Stimulated activated memory B cell treated with anti-CD40 and anti-IgM and Interleukin-4, amounts not matched to agents 10 μg/mL and 1 μg/mL and 100 μg/mL, for 72 hours (primary cell): Measurements from ENCODE around the gene KLK13.

Source experiments
- ATAC-seq: fragments of 150-1000 bp; cut with Tn5 transposase; 2 replicates; pipeline ENCODE4 v1.10.0; 2021
- H3K27ac Mint-ChIP-seq: one replicate; pipeline ENCODE4 v1.8.0; 2022; ENCODE audit warnings: mild to moderate bottlenecking, mixed read lengths
- H3K27me3 Mint-ChIP-seq: one replicate; pipeline ENCODE4 v1.8.0; 2022; ENCODE audit warnings: mixed read lengths
- H3K36me3 Mint-ChIP-seq: one replicate; pipeline ENCODE4 v1.8.0; 2022; ENCODE audit warnings: mixed read lengths
- H3K4me1 Mint-ChIP-seq: one replicate; pipeline ENCODE4 v1.8.0; 2022; ENCODE audit warnings: mixed read lengths
- H3K4me3 Mint-ChIP-seq: one replicate; pipeline ENCODE4 v1.8.0; 2022; ENCODE audit warnings: mild to moderate bottlenecking, moderate library complexity, mixed read lengths
- H3K9me3 Mint-ChIP-seq: one replicate; pipeline ENCODE4 v1.8.0; 2022; ENCODE audit warnings: mixed read lengths

Gene KLK13

GRCh38 chr19:51064534-51065220, at the start of gene KLK13:
TSS of gene KLK13 (minus strand) at chr19:51065092. CDS start at chr19:51065067, 25 bp downstream.
- Mint-ChIP-seq H3K9me3 (peaks cover 26% of the 10 kb centered on the region), H3K27ac (no peak within 1 kb of the TSS), H3K4me3 (no peak within 1 kb of the TSS), H3K4me1 (no peaks in the 10 kb centered on the region), H3K36me3 (no peaks in the 10 kb centered on the region), H3K27me3 (peaks cover 28% of the 10 kb centered on the region)
- ATAC-seq: no peak

- no peaks in the 10 kb centered on the region for H3K9me3 Mint-ChIP-seq
- no peaks in the 10 kb centered on the region for H3K4me1 Mint-ChIP-seq
- no peak overlapping the region for H3K27ac Mint-ChIP-seq
- ATAC-seq: no peak
- H3K27me3 Mint-ChIP-seq: peaks cover 23% of the 10 kb centered on the region
- H3K36me3 Mint-ChIP-seq: no peaks in the 10 kb centered on the region
- H3K4me3 Mint-ChIP-seq: no peak overlapping the region
Observed at GRCh38 chr19:51114087-51114729, 49.3 kb upstream of the KLK13 start.

GRCh38 chr19:51111606-51112005, 46.7 kb upstream of the KLK13 start:
- Mint-ChIP-seq H3K36me3 (no peaks in the 10 kb centered on the region), H3K9me3 (no peaks in the 10 kb centered on the region), H3K4me1 (peaks cover 21% of the 10 kb centered on the region), H3K27me3 (peaks cover 15% of the 10 kb centered on the region), H3K4me3 (no peak overlapping the region), H3K27ac (no peak overlapping the region)
- no peak for ATAC-seq

GRCh38 chr19:51110666-51110971, 45.7 kb upstream of the KLK13 start:
- ATAC-seq: no peak
- H3K36me3 Mint-ChIP-seq: peaks cover 7% of the 10 kb centered on the region

GRCh38 chr19:51108805-51109146, 43.9 kb upstream of the KLK13 start:
- peak; percentile 55 for ATAC-seq
- peak overlapping the region; percentile 89 for H3K27ac Mint-ChIP-seq
- no peaks in the 10 kb centered on the region for H3K27me3 Mint-ChIP-seq
- H3K4me1 Mint-ChIP-seq: peaks cover 35% of the 10 kb centered on the region
- no peaks in the 10 kb centered on the region for H3K9me3 Mint-ChIP-seq
- H3K36me3 Mint-ChIP-seq: peaks cover 21% of the 10 kb centered on the region
- H3K4me3 Mint-ChIP-seq: peak overlapping the region; percentile 98

More at GRCh38 chr19:51110666-51110971, 45.7 kb upstream of the KLK13 start:
- Mint-ChIP-seq H3K4me1 (peaks cover 29% of the 10 kb centered on the region), H3K9me3 (no peaks in the 10 kb centered on the region), H3K27ac (no peak overlapping the region), H3K4me3 (no peak overlapping the region), H3K27me3 (peaks cover 7% of the 10 kb centered on the region)

GRCh38 chr19:51108066-51108804, 43.3 kb upstream of the KLK13 start, which contains the start of gene CTU1:
TSS of gene CTU1 (minus strand) at chr19:51108409. CDS start at chr19:51104569, 3,840 bp downstream.
- peak within 1 kb of the TSS; percentile 98 for H3K4me3 Mint-ChIP-seq
- peaks cover 26% of the 10 kb centered on the region for H3K36me3 Mint-ChIP-seq

GRCh38 chr19:51107406-51108065, 42.6 kb upstream of the KLK13 start:
- peak overlapping the region; percentile 89 for H3K27ac Mint-ChIP-seq
- ATAC-seq: no peak
- no peaks in the 10 kb centered on the region for H3K27me3 Mint-ChIP-seq
- peaks cover 32% of the 10 kb centered on the region for H3K36me3 Mint-ChIP-seq
- H3K4me3 Mint-ChIP-seq: peak overlapping the region; percentile 98
- peaks cover 40% of the 10 kb centered on the region for H3K4me1 Mint-ChIP-seq
- no peaks in the 10 kb centered on the region for H3K9me3 Mint-ChIP-seq

More at GRCh38 chr19:51108066-51108804, 43.3 kb upstream of the KLK13 start, which contains the start of gene CTU1:
- no peaks in the 10 kb centered on the region for H3K27me3 Mint-ChIP-seq
- H3K9me3 Mint-ChIP-seq: no peaks in the 10 kb centered on the region
- peaks cover 35% of the 10 kb centered on the region for H3K4me1 Mint-ChIP-seq
- ATAC-seq: peak; percentile 98
- peak within 1 kb of the TSS; percentile 89 for H3K27ac Mint-ChIP-seq

GRCh38 chr19:51103926-51104341, 39.0 kb upstream of the KLK13 start:
- Mint-ChIP-seq H3K9me3 (no peaks in the 10 kb centered on the region), H3K27ac (no peak overlapping the region), H3K27me3 (no peaks in the 10 kb centered on the region), H3K4me1 (peaks cover 56% of the 10 kb centered on the region), H3K4me3 (no peak overlapping the region), H3K36me3 (peaks cover 53% of the 10 kb centered on the region)
- no peak for ATAC-seq

GRCh38 chr19:51102991-51103390, 38.1 kb upstream of the KLK13 start:
- Mint-ChIP-seq H3K4me3 (no peak overlapping the region), H3K27me3 (no peaks in the 10 kb centered on the region), H3K4me1 (peaks cover 48% of the 10 kb centered on the region), H3K9me3 (no peaks in the 10 kb centered on the region), H3K36me3 (peaks cover 58% of the 10 kb centered on the region), H3K27ac (no peak overlapping the region)
- no peak for ATAC-seq

- Mint-ChIP-seq H3K36me3 (peaks cover 69% of the 10 kb centered on the region), H3K9me3 (no peaks in the 10 kb centered on the region), H3K4me1 (peaks cover 41% of the 10 kb centered on the region), H3K4me3 (no peak overlapping the region), H3K27me3 (no peaks in the 10 kb centered on the region), H3K27ac (no peak overlapping the region)
- ATAC-seq: no peak
Observed at GRCh38 chr19:51101171-51101865, 36.4 kb upstream of the KLK13 start.

- Mint-ChIP-seq H3K4me1 (peaks cover 33% of the 10 kb centered on the region), H3K9me3 (no peaks in the 10 kb centered on the region), H3K4me3 (no peak overlapping the region), H3K27ac (no peak overlapping the region), H3K36me3 (peaks cover 62% of the 10 kb centered on the region), H3K27me3 (no peaks in the 10 kb centered on the region)
- ATAC-seq: no peak
Observed at GRCh38 chr19:51100601-51101000, 35.7 kb upstream of the KLK13 start.

GRCh38 chr19:51099047-51099382, 34.1 kb upstream of the KLK13 start:
- Mint-ChIP-seq H3K4me3 (no peak overlapping the region), H3K36me3 (peaks cover 51% of the 10 kb centered on the region), H3K27me3 (no peaks in the 10 kb centered on the region), H3K4me1 (peaks cover 27% of the 10 kb centered on the region), H3K27ac (no peak overlapping the region), H3K9me3 (no peaks in the 10 kb centered on the region)
- ATAC-seq: no peak

- ATAC-seq: peak; percentile 63
- H3K27ac Mint-ChIP-seq: no peak overlapping the region
- no peaks in the 10 kb centered on the region for H3K27me3 Mint-ChIP-seq
- H3K36me3 Mint-ChIP-seq: peaks cover 46% of the 10 kb centered on the region
- H3K9me3 Mint-ChIP-seq: no peaks in the 10 kb centered on the region
- H3K4me1 Mint-ChIP-seq: peaks cover 27% of the 10 kb centered on the region
- H3K4me3 Mint-ChIP-seq: no peak overlapping the region
Observed at GRCh38 chr19:51098365-51099046, 33.6 kb upstream of the KLK13 start.

GRCh38 chr19:51097796-51098195, 32.9 kb upstream of the KLK13 start:
- Mint-ChIP-seq H3K4me3 (no peak overlapping the region), H3K4me1 (peaks cover 25% of the 10 kb centered on the region), H3K27me3 (no peaks in the 10 kb centered on the region), H3K9me3 (no peaks in the 10 kb centered on the region), H3K36me3 (peaks cover 40% of the 10 kb centered on the region), H3K27ac (no peak overlapping the region)
- no peak for ATAC-seq
